22Rv1 (cell line): ENCODE results near the gene NRXN2.

Experiments
- ZFX ChIP-seq: fragments of 450-650 bp; IDR thresholded peaks from 2 replicates; pipeline ENCODE4 v1.6.1; 2017; ENCODE audit warnings: antibody characterized with exemption, borderline replicate concordance
- TF ChIP-seq, protein P1 (sequence below): fragments of 450-650 bp; IDR thresholded peaks from 2 replicates; pipeline ENCODE4 v1.5.1; 2017; ENCODE audit warnings: mild to moderate bottlenecking

DNA sequence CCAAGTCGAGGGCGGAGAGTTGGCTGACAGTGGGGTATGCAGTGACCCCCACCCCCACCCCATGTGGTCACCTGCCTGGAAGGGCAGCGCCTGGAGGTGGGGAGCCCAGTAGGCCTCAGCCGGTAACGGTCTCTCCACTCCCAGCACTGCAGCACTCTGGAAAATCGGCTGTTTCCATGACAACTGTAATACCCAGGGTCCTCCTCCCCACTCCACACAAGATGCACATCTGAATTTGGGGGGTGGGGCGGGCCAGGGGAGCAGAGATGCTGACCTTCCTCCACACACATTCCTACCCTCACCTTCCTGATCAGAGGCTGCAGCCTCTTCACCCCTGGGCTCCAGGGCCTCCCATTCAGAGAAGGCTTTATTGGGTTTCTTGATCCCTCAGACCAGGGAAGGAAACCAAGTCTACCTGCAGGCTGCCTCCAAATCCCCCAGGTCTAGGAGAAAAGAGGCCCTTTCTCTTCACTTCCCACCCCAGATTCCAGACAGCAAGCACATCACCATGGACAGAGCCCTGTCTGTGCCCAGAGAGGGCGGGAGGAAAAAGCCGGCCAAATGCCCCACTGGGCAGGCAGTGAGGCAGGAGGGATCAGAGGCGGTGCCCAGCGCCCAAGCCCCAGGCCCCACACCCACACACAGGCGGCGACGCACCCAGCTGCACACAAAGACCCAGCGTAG, 85.5 kb downstream of the NRXN2 start:
- TF ChIP-seq, protein P1, sequence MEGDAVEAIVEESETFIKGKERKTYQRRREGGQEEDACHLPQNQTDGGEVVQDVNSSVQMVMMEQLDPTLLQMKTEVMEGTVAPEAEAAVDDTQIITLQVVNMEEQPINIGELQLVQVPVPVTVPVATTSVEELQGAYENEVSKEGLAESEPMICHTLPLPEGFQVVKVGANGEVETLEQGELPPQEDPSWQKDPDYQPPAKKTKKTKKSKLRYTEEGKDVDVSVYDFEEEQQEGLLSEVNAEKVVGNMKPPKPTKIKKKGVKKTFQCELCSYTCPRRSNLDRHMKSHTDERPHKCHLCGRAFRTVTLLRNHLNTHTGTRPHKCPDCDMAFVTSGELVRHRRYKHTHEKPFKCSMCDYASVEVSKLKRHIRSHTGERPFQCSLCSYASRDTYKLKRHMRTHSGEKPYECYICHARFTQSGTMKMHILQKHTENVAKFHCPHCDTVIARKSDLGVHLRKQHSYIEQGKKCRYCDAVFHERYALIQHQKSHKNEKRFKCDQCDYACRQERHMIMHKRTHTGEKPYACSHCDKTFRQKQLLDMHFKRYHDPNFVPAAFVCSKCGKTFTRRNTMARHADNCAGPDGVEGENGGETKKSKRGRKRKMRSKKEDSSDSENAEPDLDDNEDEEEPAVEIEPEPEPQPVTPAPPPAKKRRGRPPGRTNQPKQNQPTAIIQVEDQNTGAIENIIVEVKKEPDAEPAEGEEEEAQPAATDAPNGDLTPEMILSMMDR: no peak
- TF ChIP-seq ZFX: no peak
